GM12892 (cell line): ENCODE measurements around the gene ESF1.

Source experiments
- POLR2AphosphoS5 ChIP-seq: IDR thresholded peaks from 2 replicates; pipeline ENCODE4 v1.6.1; 2011; ENCODE audit warnings: low read depth, low read length, control low read depth
- TAF1 ChIP-seq: IDR thresholded peaks from 2 replicates; pipeline ENCODE4 v1.6.1; 2011; ENCODE audit warnings: low read depth, mild to moderate bottlenecking, control low read depth, low read length, borderline replicate concordance

DNA sequence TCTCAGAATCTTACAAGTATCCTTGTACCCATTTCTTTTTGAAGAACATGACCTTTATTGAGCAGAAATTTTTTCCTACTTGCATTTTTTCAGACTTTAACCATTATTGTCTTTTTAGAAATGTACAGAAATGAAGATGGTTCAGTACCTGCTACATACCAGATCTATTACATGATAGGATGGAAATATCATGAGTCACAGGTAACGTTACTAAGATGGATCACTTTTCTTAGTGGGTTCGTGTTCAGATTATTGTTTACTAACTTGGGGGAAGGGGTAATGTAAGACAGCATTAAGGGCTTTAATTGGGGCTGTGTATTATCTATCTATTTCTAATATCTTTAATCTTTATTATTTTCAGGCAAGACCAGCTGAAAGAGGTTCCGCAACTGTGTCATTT lies 32.0 kb upstream of the ESF1 start:
- no peak for TF ChIP-seq TAF1
- TF ChIP-seq POLR2AphosphoS5, result no peak
